ENCODE measurements around the gene CHAMP1.
"Not testable (repeated sequence)": the region's sequence is repeated elsewhere in the genome, so short reads cannot be mapped to it uniquely, and the experiment has no call there.

Gene CHAMP1

DNA sequence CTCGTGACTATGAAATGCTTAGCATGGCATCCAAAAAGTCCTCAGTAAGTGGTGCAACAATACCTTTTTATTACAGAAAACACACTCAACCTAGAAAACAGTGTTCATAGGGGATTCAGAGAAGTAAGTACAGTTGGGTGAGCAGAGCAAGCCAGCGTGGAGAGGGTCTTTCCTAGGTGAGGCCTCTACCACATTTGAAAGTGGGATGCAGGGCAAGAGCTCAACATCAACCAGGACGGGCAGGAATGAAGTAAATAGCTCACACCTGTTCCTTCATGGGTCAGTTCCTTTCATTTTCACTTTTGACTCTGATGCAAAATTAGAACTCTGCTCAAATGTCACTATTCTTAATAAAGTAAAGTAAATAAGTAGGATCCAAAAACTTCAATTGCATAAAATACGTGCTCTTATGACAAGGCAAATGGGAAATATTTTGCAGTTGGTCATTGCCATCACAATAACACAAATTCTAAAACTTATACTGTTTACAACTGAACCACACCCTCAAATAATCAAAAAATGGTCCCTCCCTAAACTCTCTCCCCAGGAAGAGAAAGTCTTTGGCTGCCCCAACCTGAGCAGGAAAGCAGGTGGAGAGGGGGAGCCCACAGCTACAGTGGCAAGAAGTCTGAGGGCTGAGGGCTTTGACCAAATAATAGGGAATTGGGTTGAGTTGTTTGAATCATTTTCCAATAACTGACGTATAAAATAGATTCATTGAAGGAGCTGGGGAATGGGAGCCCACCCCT lies 20.2 kb downstream of the CHAMP1 start:
- DNase-seq, result no peak

DNA sequence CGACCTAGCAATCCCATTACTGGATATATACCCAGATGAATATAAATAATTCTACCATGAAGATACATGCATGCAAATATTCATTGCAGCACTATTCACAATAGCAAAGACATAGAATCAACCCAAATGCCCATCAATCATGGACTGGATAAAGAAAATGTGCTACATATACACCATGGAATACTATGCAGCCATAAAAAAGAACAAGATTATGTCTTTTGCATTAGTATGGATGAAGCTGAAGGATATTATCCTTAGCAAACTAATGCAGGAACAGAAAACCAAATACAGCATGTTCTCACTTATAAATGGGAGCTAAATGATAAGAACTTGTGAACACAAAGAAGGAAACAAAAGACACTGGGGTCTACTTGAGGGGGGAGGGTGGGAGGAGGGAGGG lies 22.2 kb downstream of the CHAMP1 start:
- DNase-seq, result not testable (repeated sequence)

DNA sequence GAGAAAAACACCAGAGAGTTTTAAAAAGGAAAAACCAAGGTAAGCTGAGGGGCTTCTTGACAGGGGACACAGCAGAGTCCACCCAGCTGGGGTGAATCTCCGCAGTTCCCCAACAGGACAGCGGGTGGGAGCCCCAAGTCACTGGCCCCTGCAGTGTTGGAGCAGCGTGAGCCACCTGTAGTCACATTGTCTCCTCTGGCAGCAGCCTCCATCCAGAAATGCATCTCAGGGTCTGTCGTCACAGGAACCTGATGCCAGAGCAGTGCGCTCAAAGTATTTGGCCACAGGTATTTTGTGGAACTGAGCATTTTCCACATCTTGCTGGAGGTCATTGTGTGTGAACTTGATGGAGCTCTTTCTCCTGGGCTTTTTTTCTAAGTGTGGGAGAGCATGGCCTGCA lies 24.7 kb downstream of the CHAMP1 start:
- no peak for DNase-seq

DNA sequence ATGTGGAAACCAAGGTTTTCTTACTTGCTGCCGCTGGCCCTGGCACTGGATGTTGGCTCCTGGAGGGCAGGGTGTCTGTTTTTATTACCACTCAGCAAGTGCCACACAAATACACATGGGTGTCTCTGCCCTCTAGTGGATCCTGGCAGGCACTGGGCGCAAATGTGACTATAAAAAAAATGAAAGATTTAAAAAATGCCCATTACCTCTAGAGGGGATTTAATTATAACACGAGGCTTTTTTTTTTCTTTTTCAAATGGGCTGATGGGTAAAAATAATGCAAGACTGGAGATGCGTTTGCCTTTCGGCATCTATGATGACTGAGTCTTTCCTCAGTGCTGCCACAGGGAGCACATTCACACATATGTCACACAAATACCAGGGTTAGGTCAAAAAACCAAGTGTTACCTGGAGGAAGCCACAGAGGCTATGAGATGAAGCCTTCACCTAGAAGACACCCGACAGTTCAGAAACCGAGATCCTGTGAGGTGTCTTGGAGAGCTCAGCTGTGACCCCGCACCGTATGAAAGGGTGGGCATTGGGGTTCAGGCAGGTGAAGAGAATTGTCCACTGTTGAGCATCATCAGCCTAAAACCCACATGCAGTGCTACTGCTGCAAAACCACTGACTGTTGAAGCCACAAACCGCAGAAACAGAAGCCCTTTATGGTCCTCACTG lies 25.7 kb downstream of the CHAMP1 start:
- DNase-seq, result peak; percentile 40

DNA sequence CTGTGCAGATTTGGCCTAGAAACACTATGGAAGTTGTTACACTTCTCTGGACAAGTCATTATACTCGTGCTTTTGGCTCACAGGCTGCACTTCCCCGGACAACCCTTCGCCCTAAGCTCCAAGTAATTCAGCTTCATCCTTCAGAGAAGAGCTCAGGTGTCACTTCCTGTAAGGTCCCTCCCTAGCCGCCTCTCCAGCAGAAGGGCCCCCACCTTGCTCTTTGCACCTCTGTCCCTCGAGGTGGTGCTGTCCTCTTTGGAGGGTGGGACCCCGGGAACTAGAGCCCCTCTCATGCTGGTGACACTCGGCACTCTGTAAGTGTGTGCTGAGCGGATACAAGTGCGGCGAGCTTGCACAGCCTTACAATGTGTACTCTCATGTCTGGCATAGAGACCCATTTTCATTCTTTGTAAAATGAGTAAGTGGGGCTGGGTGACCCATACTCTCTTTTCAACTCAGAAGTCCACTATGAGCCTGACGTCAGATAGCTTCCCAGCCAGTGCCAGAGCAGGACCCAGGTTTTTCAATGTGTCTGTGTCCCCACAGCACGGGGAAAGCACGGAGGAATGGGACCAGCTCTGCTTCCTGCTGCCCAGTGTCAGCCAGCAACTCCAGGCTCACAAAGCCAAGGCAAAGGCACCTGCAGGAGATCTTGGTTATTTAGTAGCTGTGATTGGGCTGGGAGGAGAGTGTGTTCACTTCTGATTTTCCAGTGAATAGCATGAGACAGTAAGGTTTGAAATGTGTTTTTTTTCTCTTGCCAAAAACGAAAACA lies 26.9 kb downstream of the CHAMP1 start:
- no peak for DNase-seq

DNA sequence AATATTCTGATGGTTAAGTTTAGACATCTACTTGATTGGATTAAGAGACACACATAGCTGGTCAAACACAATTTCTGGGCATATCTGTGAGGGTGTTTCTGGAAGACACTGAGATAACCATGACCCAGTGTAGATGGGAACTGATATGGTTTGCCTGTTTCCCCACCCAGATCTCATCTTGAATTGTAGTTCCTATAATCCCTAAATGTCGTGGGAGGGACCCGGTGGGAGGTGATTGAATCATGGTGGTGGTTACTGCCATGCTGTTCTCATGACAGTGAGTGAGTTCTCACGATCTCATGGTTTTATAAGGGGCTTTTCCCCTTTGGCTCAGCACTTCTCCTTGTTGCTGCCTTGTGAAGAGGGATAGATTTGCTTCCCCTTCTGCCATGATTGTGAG lies 33.0 kb downstream of the CHAMP1 start:
- DNase-seq, result not testable (repeated sequence)

DNA sequence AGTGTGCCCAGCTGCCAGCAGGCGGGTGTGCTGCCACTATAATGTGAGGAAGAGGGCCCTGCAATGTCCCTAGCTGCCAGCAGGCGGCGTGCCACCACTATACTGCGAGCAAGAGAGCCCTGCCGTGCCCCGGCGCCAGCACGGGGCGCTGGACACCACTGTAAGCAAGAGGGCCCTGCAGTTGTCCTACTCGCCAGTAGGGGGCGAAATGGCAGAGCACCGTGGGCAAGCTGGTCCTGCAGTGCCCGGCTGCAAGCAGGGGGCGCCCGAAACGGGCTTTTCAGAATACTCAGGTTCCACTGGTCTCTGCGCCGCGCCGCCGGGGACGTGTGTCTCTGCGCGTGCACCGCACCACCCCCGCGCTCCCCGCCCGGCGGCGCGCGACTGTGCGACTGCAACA lies 38.5 kb downstream of the CHAMP1 start:
- peak; percentile 55 for DNase-seq

DNA sequence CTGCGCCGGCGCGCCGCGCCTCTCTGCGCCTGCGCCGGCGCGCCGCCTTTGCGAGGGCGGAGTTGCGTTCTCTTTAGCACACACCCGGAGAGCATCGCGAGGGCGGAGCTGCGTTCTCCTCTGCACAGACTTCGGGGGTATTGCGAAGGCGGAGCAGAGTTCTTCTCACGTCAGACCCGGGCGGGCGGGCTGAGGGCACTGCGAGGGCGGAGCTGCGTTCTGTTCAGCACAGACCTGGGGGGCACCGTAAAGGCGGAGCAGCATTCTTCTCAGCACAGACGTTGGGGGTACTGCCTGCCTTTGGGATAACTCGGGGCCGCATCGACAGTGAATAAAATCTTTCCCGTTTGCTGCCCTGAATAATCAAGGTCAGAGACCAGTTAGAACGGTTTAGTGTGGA lies 39.1 kb downstream of the CHAMP1 start:
- DNase-seq, result not testable (repeated sequence)

Measured in stimulated activated CD4-positive, alpha-beta T cell treated with anti-CD3 and anti-CD28 coated beads, Interleukin-1b, Interleukin-23, amount 100 ng/mL, for 48 hours (primary cell).